Endothelial cell of umbilical vein (primary cell): Measurements from ENCODE around the gene TMEM239.

Source experiments
- EZH2 ChIP-seq: IDR thresholded peaks from 2 replicates; pipeline ENCODE4 v1.6.1; 2012; ENCODE audit warnings: borderline replicate concordance, low read depth, mild to moderate bottlenecking, moderate library complexity, low read length, inconsistent platforms; ENCODE audit not compliant: severe bottlenecking
- POLR2A ChIP-seq: IDR thresholded peaks from 2 replicates; pipeline ENCODE4 v1.6.1; 2012; ENCODE audit warnings: low read depth, mild to moderate bottlenecking, control low read depth, low read length
- POLR2AphosphoS5 ChIP-seq: IDR thresholded peaks from 2 replicates; pipeline ENCODE4 v1.6.1; 2012; ENCODE audit warnings: low read depth, mild to moderate bottlenecking, control low read depth, low read length, moderate library complexity; ENCODE audit not compliant: insufficient read depth
- TF ChIP-seq, protein P1 (sequence below), 2 donors: IDR thresholded peaks; 1 replicate in 1 of 2; 2 replicates in 1 of 2; pipeline ENCODE4 v1.5.1; 2011; ENCODE audit warnings: low read length in 2 of 2, mild to moderate bottlenecking in 2 of 2, moderate library complexity in 2 of 2, control low read depth in 1 of 2, inconsistent platforms in 1 of 2, low read depth in 1 of 2; ENCODE audit not compliant: insufficient read depth in 1 of 2; ENCODE audit errors: extremely low read depth in 1 of 2
- TF ChIP-seq, protein P2 (sequence below): IDR thresholded peaks from 2 replicates; pipeline ENCODE4 v1.6.1; 2011; ENCODE audit not compliant: insufficient read depth, insufficient read length

DNA sequence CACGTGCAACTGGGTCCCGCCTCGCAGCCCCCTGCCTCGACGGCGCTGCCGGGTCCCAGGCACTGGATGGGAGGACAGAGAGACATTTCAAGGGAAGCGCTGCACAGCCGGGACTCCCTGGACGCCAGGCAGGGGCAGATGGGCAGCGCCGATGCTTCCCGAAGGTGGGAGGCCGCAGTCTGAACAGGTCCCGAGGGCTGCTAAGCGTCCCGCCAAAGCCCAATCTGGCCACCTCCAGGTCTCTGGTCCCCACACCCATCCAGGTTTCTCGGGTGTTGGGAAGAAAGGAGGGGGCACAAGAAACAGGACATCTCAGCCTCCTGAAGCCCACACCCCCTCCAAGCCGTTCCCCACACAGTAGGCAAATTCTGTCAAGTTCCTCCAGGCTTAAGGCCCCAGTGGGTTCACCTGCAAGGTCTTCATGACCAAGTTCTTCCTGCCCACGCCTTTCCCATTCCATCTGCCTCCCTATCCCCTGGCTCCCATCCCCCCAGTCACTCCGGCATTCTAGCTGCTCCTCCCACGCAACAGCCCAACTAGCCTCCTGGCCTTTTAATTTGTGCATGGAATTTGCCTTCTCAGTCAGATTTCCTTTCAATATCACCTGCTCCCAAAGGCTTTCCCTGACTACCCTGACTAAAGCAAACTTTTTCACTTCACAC, 10.3 kb upstream of the TMEM239 start:
- TF ChIP-seq, protein P1, sequence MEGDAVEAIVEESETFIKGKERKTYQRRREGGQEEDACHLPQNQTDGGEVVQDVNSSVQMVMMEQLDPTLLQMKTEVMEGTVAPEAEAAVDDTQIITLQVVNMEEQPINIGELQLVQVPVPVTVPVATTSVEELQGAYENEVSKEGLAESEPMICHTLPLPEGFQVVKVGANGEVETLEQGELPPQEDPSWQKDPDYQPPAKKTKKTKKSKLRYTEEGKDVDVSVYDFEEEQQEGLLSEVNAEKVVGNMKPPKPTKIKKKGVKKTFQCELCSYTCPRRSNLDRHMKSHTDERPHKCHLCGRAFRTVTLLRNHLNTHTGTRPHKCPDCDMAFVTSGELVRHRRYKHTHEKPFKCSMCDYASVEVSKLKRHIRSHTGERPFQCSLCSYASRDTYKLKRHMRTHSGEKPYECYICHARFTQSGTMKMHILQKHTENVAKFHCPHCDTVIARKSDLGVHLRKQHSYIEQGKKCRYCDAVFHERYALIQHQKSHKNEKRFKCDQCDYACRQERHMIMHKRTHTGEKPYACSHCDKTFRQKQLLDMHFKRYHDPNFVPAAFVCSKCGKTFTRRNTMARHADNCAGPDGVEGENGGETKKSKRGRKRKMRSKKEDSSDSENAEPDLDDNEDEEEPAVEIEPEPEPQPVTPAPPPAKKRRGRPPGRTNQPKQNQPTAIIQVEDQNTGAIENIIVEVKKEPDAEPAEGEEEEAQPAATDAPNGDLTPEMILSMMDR (IDR thresholded peaks at IDR 0.05; ENCODE audit: extremely low read depth in 1 of 2, insufficient read depth in 1 of 2, low read depth in 1 of 2, low read length in 2 of 2) = no peak
- TF ChIP-seq POLR2A (no peak), POLR2AphosphoS5 (no peak), EZH2 (peak; percentile 82)
- TF ChIP-seq, protein P2, sequence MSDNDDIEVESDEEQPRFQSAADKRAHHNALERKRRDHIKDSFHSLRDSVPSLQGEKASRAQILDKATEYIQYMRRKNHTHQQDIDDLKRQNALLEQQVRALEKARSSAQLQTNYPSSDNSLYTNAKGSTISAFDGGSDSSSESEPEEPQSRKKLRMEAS = no peak
